GM23248 (cell line): ENCODE results near the gene STEAP2.
"Not testable (repeated sequence)": the region's sequence is repeated elsewhere in the genome, so short reads cannot be mapped to it uniquely, and the experiment has no call there.

ENCODE experiments used
- EZH2 ChIP-seq: fragments of 200-600 bp; sonication (generic); IDR thresholded peaks from 2 replicates; pipeline ENCODE4 v1.6.1; 2018; ENCODE audit warnings: antibody characterized with exemption, mild to moderate bottlenecking; ENCODE audit not compliant: insufficient read depth, poor library complexity, severe bottlenecking
- EZH2phosphoT487 ChIP-seq: fragments of 200-600 bp; sonication (generic); IDR thresholded peaks from 2 replicates; pipeline ENCODE4 v1.6.1; 2018; ENCODE audit warnings: antibody characterized with exemption, moderate library complexity, mild to moderate bottlenecking, low read depth; ENCODE audit not compliant: insufficient read depth

DNA sequence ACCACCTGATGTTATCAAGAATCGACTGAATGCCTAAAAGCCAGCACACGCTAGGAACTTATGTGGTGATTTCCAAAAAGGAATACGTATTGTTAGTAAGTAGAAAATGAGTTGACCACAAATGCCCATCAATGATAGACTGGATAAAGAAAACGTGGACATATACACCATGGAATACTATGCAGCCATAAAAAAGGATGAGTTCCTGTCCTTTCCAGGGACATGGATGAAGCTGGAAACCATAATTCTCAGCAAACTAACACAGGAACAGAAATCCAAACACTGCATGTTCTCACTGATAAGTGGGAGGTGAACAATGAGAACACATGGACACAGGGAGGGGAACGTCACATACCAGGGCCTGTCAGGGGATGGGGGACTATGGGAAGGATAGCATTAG is 44.5 kb downstream of the STEAP2 start:
- TF ChIP-seq EZH2, EZH2phosphoT487: not testable (repeated sequence)
